Activated T-helper 9 cell treated with anti-CD3 and anti-CD28 coated beads, Interleukin-2, amount 50 U/mL, for 16 hours (primary cell): ENCODE results near the gene PEDS1.
A peak's percentile ranks its signal among the peaks of the same experiment; 100 is the strongest.
"Not testable (repeated sequence)": the region's sequence is repeated elsewhere in the genome, so short reads cannot be mapped to it uniquely, and the experiment has no call there.

Experiments used
- DNase-seq: peaks from one replicate; pipeline ENCODE4 v3.0.0-alpha.2; 2020; ENCODE audit warnings: low read depth

PEDS1 gene

GRCh38 chr20:50113420-50114224, 39.9 kb downstream of the PEDS1 start:
- no peak for DNase-seq

GRCh38 chr20:50112512-50113419, 40.8 kb downstream of the PEDS1 start, which contains the start of gene UBE2V1:
UBE2V1 (minus strand) TSS chr20:50113150; CDS start chr20:50113128, 22 bp downstream.
- DNase-seq: peak; percentile 84

GRCh38 chr20:50111829-50112495, 41.6 kb downstream of the PEDS1 start:
- DNase-seq: no peak

- DNase-seq: peak; percentile 45
Measured at GRCh38 chr20:50111120-50111828, 42.2 kb downstream of the PEDS1 start.

GRCh38 chr20:50110141-50111047, 43.1 kb downstream of the PEDS1 start:
- DNase-seq: no peak

- no peak for DNase-seq
Measured at GRCh38 chr20:50108556-50109235, 44.8 kb downstream of the PEDS1 start.

- DNase-seq: no peak
Measured at GRCh38 chr20:50107796-50108331, 45.7 kb downstream of the PEDS1 start.

- no peak for DNase-seq
Measured at GRCh38 chr20:50107086-50107660, 46.4 kb downstream of the PEDS1 start.

- not testable (repeated sequence) for DNase-seq
Measured at GRCh38 chr20:50106669-50107068, 46.9 kb downstream of the PEDS1 start.
